Progenitor cell of endocrine pancreas (in vitro differentiated cells): ENCODE data around the gene SERINC5. TPM values are rescaled to one million over a fixed set of nuclear protein-coding genes. Genes with fewer than 3 reads are reported as not detected.
A peak's percentile ranks its signal among the peaks of the same experiment; 100 is the strongest.

Experiments
- DNase-seq: peaks from one replicate; pipeline ENCODE4 v3.0.0; 2021; ENCODE audit warnings: low spot score; ENCODE audit not compliant: unreplicated experiment
- H3K27ac Mint-ChIP-seq: 2 replicates; pipeline ENCODE4 v1.8.0; 2021; ENCODE audit warnings: mild to moderate bottlenecking, moderate library complexity, mixed read lengths
- H3K27me3 Mint-ChIP-seq: 2 replicates; pipeline ENCODE4 v1.8.0; 2021; ENCODE audit warnings: mixed read lengths
- H3K36me3 Mint-ChIP-seq: 2 replicates; pipeline ENCODE4 v1.8.0; 2022; ENCODE audit warnings: mixed read lengths; ENCODE audit not compliant: insufficient read depth
- H3K4me1 Mint-ChIP-seq: 2 replicates; pipeline ENCODE4 v1.8.0; 2021; ENCODE audit warnings: low read depth, mixed read lengths
- H3K4me3 Mint-ChIP-seq: 2 replicates; pipeline ENCODE4 v1.8.0; 2021; ENCODE audit warnings: low read depth, mild to moderate bottlenecking, moderate library complexity, mixed read lengths
- H3K9me3 Mint-ChIP-seq: 2 replicates; pipeline ENCODE4 v1.8.0; 2021; ENCODE audit warnings: low read depth, mixed read lengths
- CTCF ChIP-seq: fragments of 200-600 bp; sonication (generic); IDR thresholded peaks from one replicate; pipeline ENCODE4 v1.5.0; 2021; ENCODE audit warnings: antibody characterized with exemption, mild to moderate bottlenecking; ENCODE audit not compliant: unreplicated experiment
- total RNA-seq: library from RNA; stranded (reverse); gene quantifications from 2 replicates; pipeline ENCODE4 v1.2.1, GENCODE V29; 2021

SERINC5 gene
- total RNA-seq, 1 donor from 2014 or later = 198 TPM

- no peak for TF ChIP-seq CTCF
- no peak for DNase-seq
- Mint-ChIP-seq H3K4me1 (peaks cover 29% of the 10 kb centered on the region), H3K4me3 (no peak overlapping the region), H3K27ac (peak overlapping the region; percentile 23), H3K27me3 (no peaks in the 10 kb centered on the region), H3K9me3 (no peaks in the 10 kb centered on the region), H3K36me3 (peaks cover 55% of the 10 kb centered on the region)
These were observed 109.8 kb downstream of the SERINC5 start for GRCh38 chr5:80146046-80146445.

- Mint-ChIP-seq H3K4me1 (peaks cover 26% of the 10 kb centered on the region), H3K27me3 (no peaks in the 10 kb centered on the region), H3K9me3 (no peaks in the 10 kb centered on the region), H3K36me3 (peaks cover 52% of the 10 kb centered on the region), H3K27ac (peak overlapping the region; percentile 6), H3K4me3 (no peak overlapping the region)
- no peak for TF ChIP-seq CTCF
- no peak for DNase-seq
These were observed 112.4 kb downstream of the SERINC5 start for GRCh38 chr5:80143491-80143890.

GRCh38 chr5:80142996-80143395 is 112.9 kb downstream of the SERINC5 start:
- H3K27ac Mint-ChIP-seq = peak overlapping the region; percentile 88
- peaks cover 26% of the 10 kb centered on the region for H3K4me1 Mint-ChIP-seq
- TF ChIP-seq CTCF = no peak

GRCh38 chr5:80141681-80142080 is 114.2 kb downstream of the SERINC5 start:
- Mint-ChIP-seq H3K27ac (peak overlapping the region; percentile 88), H3K36me3 (peaks cover 49% of the 10 kb centered on the region), H3K4me3 (no peak overlapping the region), H3K4me1 (peaks cover 24% of the 10 kb centered on the region), H3K27me3 (no peaks in the 10 kb centered on the region), H3K9me3 (no peaks in the 10 kb centered on the region)
- DNase-seq = no peak
- TF ChIP-seq CTCF = no peak

More at GRCh38 chr5:80142996-80143395, 112.9 kb downstream of the SERINC5 start:
- DNase-seq = no peak
- Mint-ChIP-seq H3K9me3 (no peaks in the 10 kb centered on the region), H3K4me3 (no peak overlapping the region), H3K36me3 (peaks cover 53% of the 10 kb centered on the region), H3K27me3 (no peaks in the 10 kb centered on the region)

- no peak for DNase-seq
- TF ChIP-seq CTCF = no peak
- Mint-ChIP-seq H3K4me1 (peaks cover 24% of the 10 kb centered on the region), H3K27me3 (no peaks in the 10 kb centered on the region), H3K4me3 (peak overlapping the region; percentile 11), H3K27ac (peak overlapping the region; percentile 88), H3K36me3 (peaks cover 48% of the 10 kb centered on the region), H3K9me3 (no peaks in the 10 kb centered on the region)
These were observed 114.6 kb downstream of the SERINC5 start for GRCh38 chr5:80141147-80141671.
